Measurements from ENCODE around the gene VPS16. TPM values are rescaled to one million over a fixed set of nuclear protein-coding genes. Genes with fewer than 3 reads are reported as not detected.
A peak's percentile ranks its signal among the peaks of the same experiment; 100 is the strongest.

VPS16 gene
- total and polyA plus RNA-seq, 11 donors = 13.9 to 28.6 (median 19.7) TPM

DNA sequence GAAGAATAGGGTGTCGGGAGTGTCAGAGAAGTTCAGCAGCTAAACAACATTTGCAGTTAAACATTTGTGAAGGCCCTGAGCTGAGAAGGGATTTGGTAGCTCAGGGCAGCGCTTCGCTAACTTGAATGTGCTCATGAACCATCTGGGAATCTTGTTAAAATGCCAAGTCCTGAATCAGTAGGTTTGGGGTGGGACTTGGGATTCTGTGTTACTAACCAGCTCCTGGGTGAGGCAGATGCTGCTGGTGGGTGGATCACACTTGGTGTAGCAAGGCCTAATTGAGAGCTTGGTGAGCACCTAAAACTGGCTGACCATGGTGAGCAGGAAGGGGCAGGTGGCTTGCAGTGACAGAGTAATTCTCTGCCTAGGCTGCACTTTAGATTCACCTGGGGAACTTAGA lies 38.6 kb downstream of the VPS16 start:
- Histone ChIP-seq H3K36me3 (no peaks in the 10 kb centered on the region), H3K27me3 (no peaks in the 10 kb centered on the region), H3K4me3 (no peak overlapping the region), H3K4me1 (peaks cover 0 to 43% (median 34%) of the 10 kb centered on the region in 12 donors), H3K27ac (no peak overlapping the region), H3K9me3 (no peaks in the 10 kb centered on the region)
- 59 to 70% (median 65%) methylated on average over 3 of the region's 3 CpGs for WGBS, 4 donors
- peak; percentile 59 to 82 (median 70) for ATAC-seq
- TF ChIP-seq, protein P1, sequence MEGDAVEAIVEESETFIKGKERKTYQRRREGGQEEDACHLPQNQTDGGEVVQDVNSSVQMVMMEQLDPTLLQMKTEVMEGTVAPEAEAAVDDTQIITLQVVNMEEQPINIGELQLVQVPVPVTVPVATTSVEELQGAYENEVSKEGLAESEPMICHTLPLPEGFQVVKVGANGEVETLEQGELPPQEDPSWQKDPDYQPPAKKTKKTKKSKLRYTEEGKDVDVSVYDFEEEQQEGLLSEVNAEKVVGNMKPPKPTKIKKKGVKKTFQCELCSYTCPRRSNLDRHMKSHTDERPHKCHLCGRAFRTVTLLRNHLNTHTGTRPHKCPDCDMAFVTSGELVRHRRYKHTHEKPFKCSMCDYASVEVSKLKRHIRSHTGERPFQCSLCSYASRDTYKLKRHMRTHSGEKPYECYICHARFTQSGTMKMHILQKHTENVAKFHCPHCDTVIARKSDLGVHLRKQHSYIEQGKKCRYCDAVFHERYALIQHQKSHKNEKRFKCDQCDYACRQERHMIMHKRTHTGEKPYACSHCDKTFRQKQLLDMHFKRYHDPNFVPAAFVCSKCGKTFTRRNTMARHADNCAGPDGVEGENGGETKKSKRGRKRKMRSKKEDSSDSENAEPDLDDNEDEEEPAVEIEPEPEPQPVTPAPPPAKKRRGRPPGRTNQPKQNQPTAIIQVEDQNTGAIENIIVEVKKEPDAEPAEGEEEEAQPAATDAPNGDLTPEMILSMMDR (IDR thresholded peaks at IDR 0.05) = no peak
- no peak for TF ChIP-seq POLR2A (IDR thresholded peaks at IDR 0.05)
- peak in 1 of 5 donors; percentile 49 for DNase-seq
- intact Hi-C loops (cut with DNase I) = loop anchor here in 1 of 10 donors (10.0 kb wide), 1 partner anchor 106 kb away; no protein-coding TSS in a partner anchor

DNA sequence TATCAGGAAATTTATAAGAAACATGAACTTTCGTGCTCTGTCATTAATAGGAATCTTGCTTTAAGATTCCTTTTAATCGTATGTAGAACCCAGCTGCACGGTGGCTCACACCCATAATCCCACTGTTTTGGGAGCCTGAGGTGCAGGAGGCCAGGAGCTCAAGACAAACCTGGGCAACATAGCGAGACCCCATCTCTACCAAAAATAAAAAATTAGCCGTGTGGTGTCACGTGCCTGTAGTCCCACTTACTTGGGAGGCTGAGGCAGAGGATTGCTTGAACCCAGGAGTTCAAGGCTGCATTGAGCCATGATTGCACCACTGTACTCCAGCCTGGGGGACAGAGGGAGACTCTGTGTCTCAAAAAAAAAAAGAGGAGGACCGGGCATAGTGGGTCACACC lies 40.1 kb downstream of the VPS16 start:
- Histone ChIP-seq H3K4me1 (peaks cover 0 to 36% (median 21%) of the 10 kb centered on the region in 12 donors), H3K9me3 (no peaks in the 10 kb centered on the region), H3K27ac (no peak overlapping the region), H3K4me3 (no peak overlapping the region), H3K27me3 (no peaks in the 10 kb centered on the region), H3K36me3 (no peaks in the 10 kb centered on the region)
- TF ChIP-seq, protein P1 (IDR thresholded peaks at IDR 0.05) = no peak
- no peak for TF ChIP-seq POLR2A (IDR thresholded peaks at IDR 0.05)
- ATAC-seq (no peak), DNase-seq (no peak)
- 82 to 97% (median 92%) methylated on average over 7 of the region's 7 CpGs for WGBS, 4 donors
- intact Hi-C loops (cut with DNase I) = no loop called here

DNA sequence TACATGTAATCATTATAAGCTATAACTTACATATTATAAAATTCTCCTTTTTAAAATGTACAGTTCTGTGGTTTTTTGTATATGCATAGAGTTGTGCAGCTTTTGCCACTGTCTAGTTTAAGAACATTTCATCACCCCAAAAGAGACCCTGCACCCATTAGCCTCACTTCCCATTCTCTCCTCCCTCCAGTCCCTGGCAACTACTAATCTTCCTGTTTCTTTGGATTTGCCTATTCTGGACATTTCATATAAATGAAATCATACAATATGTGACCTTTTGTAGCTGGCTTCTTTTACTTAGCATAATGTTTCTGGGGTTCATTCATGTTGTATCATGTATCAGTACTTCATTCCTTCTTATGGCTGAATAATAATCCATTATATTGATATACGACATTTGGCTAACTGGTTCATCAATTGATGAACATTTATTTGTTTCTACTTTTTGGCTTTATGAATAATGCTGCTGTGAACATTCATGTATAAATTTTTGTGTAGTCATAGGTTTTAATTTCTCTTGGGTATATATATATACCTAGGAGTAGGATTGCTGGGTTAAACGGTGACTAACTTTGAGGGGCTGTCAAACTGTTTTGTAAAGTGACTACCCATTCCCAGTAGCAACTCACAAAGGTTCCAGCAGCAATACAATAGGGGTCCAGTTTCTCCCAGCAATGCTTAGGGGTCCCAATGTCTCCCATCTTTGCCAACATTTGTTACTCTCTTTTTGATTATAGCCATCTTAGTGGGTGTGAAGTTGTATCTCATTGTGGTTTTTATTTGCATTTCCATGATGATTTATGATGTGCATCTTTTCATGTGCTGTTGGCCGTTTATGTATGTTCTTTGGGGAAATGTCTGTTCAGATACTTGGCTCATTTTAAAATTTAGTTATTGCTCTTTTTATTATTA lies 43.4 kb downstream of the VPS16 start:
- no peak overlapping the region for H3K27ac ChIP-seq
- no peaks in the 10 kb centered on the region for H3K9me3 ChIP-seq
- H3K36me3 ChIP-seq = no peaks in the 10 kb centered on the region
- no peak overlapping the region for H3K4me3 ChIP-seq
- no peak for ATAC-seq
- WGBS, 4 donors = 78 to 90% (median 85%) methylated on average over 3 of the region's 3 CpGs
- H3K27me3 ChIP-seq = no peaks in the 10 kb centered on the region
- no peak for DNase-seq
- TF ChIP-seq, protein P1 (IDR thresholded peaks at IDR 0.05) = no peak
- no peak for TF ChIP-seq POLR2A (IDR thresholded peaks at IDR 0.05)
- H3K4me1 ChIP-seq = peaks cover 0 to 22% (median 9%) of the 10 kb centered on the region in 12 donors
- intact Hi-C loops (cut with DNase I) = no loop called here

DNA sequence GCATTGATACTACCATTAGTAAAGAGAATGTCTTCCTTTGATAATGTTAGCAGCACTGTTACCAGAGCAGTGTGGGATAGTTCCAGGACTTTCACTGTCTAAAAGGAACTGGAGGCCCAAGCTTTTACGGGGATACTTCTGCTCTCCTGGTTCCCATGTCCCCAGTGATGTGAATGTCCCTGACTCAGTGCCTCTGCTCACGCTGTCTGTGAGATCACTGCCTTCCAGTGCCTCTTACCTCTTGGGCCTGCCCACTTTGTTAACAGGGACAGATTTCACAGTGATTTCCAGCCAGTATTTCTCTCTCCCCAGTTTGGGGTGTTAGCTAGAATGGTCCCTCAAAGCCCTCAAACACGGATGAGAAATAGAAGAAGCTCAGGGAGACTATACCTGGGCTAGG lies 47.2 kb downstream of the VPS16 start:
- Histone ChIP-seq H3K4me3 (no peak overlapping the region), H3K36me3 (no peaks in the 10 kb centered on the region), H3K27me3 (no peaks in the 10 kb centered on the region), H3K4me1 (peaks cover 0 to 38% (median 10%) of the 10 kb centered on the region in 12 donors), H3K9me3 (no peaks in the 10 kb centered on the region), H3K27ac (no peak overlapping the region)
- 75 to 100% (median 90%) methylated on average over 3 of the region's 3 CpGs for WGBS, 4 donors
- intact Hi-C loops (cut with DNase I) = no loop called here
- ATAC-seq (no peak), DNase-seq (no peak)
- TF ChIP-seq, protein P1 (IDR thresholded peaks at IDR 0.05) = no peak
- no peak for TF ChIP-seq POLR2A (IDR thresholded peaks at IDR 0.05)

All from heart left ventricle (tissue), 16 donors.